Bronchial epithelial cell (primary cell): ENCODE measurements around the gene NRIP2. TPM values are rescaled to one million over a fixed set of nuclear protein-coding genes. Genes with fewer than 3 reads are reported as not detected.

Experiments used
- DNase-seq: peaks from one replicate; pipeline ENCODE4 v3.0.0-alpha.2; 2010; ENCODE audit warnings: low read depth
- FAIRE-seq: peaks from 2 replicates; lab custom pipeline; 2011; peaks lifted over from hg19 to GRCh38; lab: Jason Lieb, UNC
- H3K27me3 ChIP-seq: 2 replicates; pipeline ENCODE4 v1.5.1; 2011; ENCODE audit warnings: low read length; ENCODE audit not compliant: control insufficient read depth, insufficient read depth
- H3K36me3 ChIP-seq: 2 replicates; pipeline ENCODE4 v1.5.1; 2011; ENCODE audit warnings: low read length; ENCODE audit not compliant: control insufficient read depth, insufficient read depth
- H3K4me3 ChIP-seq: 2 replicates; pipeline ENCODE4 v1.5.1; 2011; ENCODE audit warnings: mild to moderate bottlenecking, low read depth, low read length, control low read depth
- CTCF ChIP-seq: IDR thresholded peaks from 2 replicates; pipeline ENCODE4 v1.5.1; 2011; ENCODE audit warnings: mild to moderate bottlenecking, moderate library complexity, low read length, control low read depth, inconsistent platforms; ENCODE audit not compliant: insufficient read depth, severe bottlenecking
- total RNA-seq: library from RNA; depleted of rRNA; stranded (reverse); fragments of >200 nt; gene quantifications from 2 replicates; pipeline ENCODE4 v1.2.1, GENCODE V29; 2014

The NRIP2 gene
- total RNA-seq, 1 donor from 2014 or later: not detected

GRCh38 chr12:2853626-2854025 lies 18.8 kb upstream of the NRIP2 start:
- no peaks in the 10 kb centered on the region for H3K27me3 ChIP-seq
- H3K36me3 ChIP-seq: peaks cover 7% of the 10 kb centered on the region
- TF ChIP-seq CTCF: peak; percentile 93
- H3K4me3 ChIP-seq: no peak overlapping the region
- peak; percentile 52 for DNase-seq
- FAIRE-seq: no peak

- Histone ChIP-seq H3K4me3 (no peak overlapping the region), H3K36me3 (no peaks in the 10 kb centered on the region), H3K27me3 (no peaks in the 10 kb centered on the region)
- no peak for FAIRE-seq
- TF ChIP-seq CTCF: no peak
- DNase-seq: no peak
Measured at GRCh38 chr12:2851931-2852330, 17.1 kb upstream of the NRIP2 start.

- DNase-seq (no peak), FAIRE-seq (no peak)
- TF ChIP-seq CTCF: no peak
- H3K36me3 ChIP-seq: peaks cover 2% of the 10 kb centered on the region
- no peaks in the 10 kb centered on the region for H3K27me3 ChIP-seq
- H3K4me3 ChIP-seq: no peak overlapping the region
Measured at GRCh38 chr12:2845280-2845679, 10.4 kb upstream of the NRIP2 start.

- no peak for DNase-seq
- FAIRE-seq: no peak
- peaks cover 2% of the 10 kb centered on the region for H3K36me3 ChIP-seq
- H3K4me3 ChIP-seq: no peak overlapping the region
- TF ChIP-seq CTCF: no peak
- H3K27me3 ChIP-seq: no peaks in the 10 kb centered on the region
Measured at GRCh38 chr12:2844786-2845185, 10.0 kb upstream of the NRIP2 start.

- Histone ChIP-seq H3K4me3 (no peak overlapping the region), H3K27me3 (no peaks in the 10 kb centered on the region), H3K36me3 (peaks cover 2% of the 10 kb centered on the region)
- no peak for TF ChIP-seq CTCF
- peak; percentile 40 for FAIRE-seq
- no peak for DNase-seq
Measured at GRCh38 chr12:2842948-2843347, 8.1 kb upstream of the NRIP2 start.

- DNase-seq: no peak
- TF ChIP-seq CTCF: no peak
- Histone ChIP-seq H3K36me3 (peaks cover 2% of the 10 kb centered on the region), H3K4me3 (no peak overlapping the region), H3K27me3 (no peaks in the 10 kb centered on the region)
- no peak for FAIRE-seq
Measured at GRCh38 chr12:2841056-2841650, 6.3 kb upstream of the NRIP2 start.
